ENCODE data around the gene PITPNC1.

- TF ChIP-seq CTCF (IDR thresholded peaks at IDR 0.05) (no peak), SIN3A (IDR thresholded peaks at IDR 0.05; ENCODE audit: borderline replicate concordance, insufficient read depth, low read depth, low read length) (no peak), POLR2AphosphoS5 (IDR thresholded peaks at IDR 0.05; ENCODE audit: low read depth, low read length) (no peak)
These were observed 141.8 kb downstream of the PITPNC1 start for GRCh38 chr17:67518876-67519275.

Data from Panc1 (cell line).